ENCODE data around the gene CABP7. TPM values are rescaled to one million over a fixed set of nuclear protein-coding genes. Genes with fewer than 3 reads are reported as not detected.

CABP7 gene
- total RNA-seq, 1 experiment from 2014 or later: not detected

GRCh38 chr22:29722151-29722550, 2.3 kb downstream of the CABP7 start:
- DNase-seq (ENCODE audit: extremely low read depth, low read depth): no peak

- DNase-seq (ENCODE audit: extremely low read depth, low read depth): no peak
Measured at GRCh38 chr22:29722587-29722986, 2.8 kb downstream of the CABP7 start.

DNA sequence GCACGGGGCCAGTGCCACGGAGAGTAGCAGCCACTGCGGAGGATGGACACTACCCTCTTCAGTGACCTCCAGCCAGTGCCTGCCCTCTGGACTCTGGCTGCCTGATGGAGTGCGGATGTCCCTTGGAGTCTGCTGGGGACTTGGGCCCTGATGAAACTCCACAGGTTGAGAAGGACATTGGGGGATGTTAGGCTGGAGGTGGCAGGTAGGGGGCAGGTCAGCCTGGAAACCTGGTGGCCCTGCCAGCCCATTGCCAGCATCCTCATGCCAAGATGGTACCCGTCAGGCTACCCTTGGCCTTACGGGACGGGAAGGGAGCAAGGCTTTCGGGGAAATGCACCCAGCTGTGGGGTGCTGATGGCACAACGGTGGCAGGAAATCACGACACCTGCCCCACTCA, 4.0 kb downstream of the CABP7 start:
- no peak for DNase-seq (ENCODE audit: extremely low read depth, low read depth)

- DNase-seq (ENCODE audit: extremely low read depth, low read depth): no peak
Measured at GRCh38 chr22:29724843-29725242, 5.0 kb downstream of the CABP7 start.

- DNase-seq (ENCODE audit: extremely low read depth, low read depth): no peak
Measured at GRCh38 chr22:29726106-29726505, 6.3 kb downstream of the CABP7 start.

GRCh38 chr22:29726512-29727130, 6.8 kb downstream of the CABP7 start:
- no peak for DNase-seq (ENCODE audit: extremely low read depth, low read depth)

DNA sequence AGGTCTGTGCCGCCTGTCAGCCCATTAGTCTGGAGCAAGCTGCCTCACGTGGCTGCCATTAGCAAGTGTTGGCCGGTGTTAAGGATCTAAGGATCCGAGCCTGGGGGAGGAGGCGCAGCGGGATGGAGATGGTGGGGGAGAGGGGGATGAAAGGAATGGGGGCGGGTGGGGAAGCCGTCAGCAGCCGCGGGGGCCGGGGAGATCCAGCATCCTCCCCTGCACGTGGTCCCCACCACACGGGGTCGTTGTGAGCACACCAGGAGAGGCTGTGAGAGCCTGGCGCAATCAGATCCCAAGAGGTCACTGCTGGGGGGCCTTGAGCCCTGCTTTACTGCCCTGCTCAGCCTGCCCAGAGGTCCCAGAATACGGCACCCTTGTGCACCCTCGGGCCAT, 7.3 kb downstream of the CABP7 start:
- peak; percentile 17 for DNase-seq (ENCODE audit: extremely low read depth, low read depth)

GRCh38 chr22:29729161-29729560, 9.4 kb downstream of the CABP7 start:
- no peak for DNase-seq (ENCODE audit: extremely low read depth, low read depth)

DNA sequence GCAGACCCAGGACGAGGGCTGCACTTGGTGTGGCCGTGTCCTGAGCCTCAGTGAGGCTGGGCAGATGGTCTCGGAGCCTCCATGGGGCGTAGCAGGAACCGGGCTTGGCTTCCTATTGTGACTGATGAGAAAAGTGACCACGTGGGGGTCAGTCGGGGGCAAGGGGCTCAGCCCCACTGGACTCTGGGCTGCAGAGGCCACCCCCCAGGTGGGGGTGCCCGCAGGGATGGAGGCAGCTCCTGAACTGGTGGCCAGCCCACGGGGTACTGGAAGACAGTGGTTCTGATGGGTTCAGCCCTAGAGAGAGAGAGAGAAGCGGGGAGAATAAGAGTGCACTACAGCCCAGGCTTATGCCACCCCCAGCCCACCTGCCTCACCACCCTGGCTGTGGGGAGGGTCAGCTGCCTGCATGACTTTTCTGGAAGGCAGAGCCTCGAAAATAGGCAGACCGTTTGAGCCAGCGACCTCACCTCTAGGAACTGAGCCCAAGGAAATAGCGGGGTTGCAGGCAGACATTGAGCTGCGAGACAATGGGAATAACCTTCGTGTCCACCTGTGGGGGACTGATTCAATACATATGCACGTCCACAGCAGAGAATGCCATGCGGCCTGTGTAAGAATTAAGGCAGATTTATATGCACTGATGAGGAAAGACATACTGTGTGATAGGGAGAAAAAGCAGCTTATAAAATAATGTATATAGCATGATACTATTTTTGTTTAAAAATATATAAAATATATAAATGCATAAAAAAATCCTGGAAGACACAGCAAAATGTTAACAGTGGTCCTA, 11.5 kb downstream of the CABP7 start:
- no peak for DNase-seq (ENCODE audit: extremely low read depth, low read depth)

- DNase-seq (ENCODE audit: extremely low read depth, low read depth): no peak
Measured at GRCh38 chr22:29732883-29733282, 13.1 kb downstream of the CABP7 start.

GRCh38 chr22:29733362-29734201, 13.8 kb downstream of the CABP7 start:
- DNase-seq (ENCODE audit: extremely low read depth, low read depth): no peak

DNA sequence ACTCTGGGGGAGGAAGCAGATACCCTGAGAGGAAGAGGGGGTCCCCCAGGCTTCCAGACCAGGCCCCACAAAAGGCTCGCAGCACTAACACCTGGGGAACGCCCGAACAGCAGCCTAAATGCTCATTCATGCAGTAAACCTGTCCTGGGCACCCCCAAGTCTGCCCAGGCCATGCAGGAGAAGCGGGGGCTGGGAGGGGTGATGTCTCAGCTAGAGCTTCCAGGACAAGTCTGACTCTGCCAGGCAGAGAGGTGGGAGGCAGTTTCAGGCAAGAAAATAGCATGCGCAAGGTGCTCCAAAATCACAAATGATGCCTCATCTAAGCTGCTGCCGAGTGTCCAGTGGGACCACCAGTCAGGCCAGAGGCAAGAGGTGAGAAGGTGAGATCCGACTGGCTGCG, 14.6 kb downstream of the CABP7 start:
- DNase-seq (ENCODE audit: extremely low read depth, low read depth): no peak

DNA sequence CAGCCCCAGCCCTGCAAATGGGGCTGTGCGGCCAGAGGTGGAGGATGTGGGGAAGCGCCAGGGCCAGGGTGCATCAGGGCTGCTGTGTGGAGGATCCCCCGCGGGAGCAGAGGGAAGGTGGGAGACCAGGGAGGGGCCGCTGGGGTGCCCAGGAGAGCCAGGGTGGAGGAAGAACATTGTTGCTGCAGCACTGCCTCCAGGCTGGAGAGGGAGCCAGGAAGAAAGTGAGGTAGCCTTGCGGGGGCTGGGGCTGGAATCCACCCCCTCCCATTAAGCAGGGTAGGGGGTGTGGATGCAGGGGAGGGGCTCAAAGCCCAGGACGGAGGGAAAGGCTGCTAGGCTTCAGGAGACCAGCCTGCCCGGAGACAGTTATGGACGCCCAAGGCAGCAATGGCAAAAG, 15.0 kb downstream of the CABP7 start:
- no peak for DNase-seq (ENCODE audit: extremely low read depth, low read depth)

DNA sequence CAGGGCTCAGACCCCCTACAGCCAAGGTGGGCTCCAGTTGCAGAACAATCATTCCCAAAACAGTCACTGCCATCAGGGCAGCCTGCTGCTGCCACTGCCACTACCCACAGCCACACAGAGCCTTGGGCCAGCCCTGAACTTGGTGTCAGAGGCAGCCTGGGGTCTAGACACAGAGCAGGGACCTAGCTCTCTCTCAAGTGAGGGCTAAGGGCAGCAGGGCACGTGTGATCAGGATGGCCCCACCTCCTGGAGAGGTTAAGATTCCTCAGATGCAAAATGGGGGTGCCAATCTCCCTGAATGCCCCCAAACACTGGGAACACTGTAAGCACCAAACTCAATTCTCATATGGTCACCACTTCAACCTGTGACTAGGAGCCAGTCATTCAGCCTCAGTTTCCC, 15.6 kb downstream of the CABP7 start:
- no peak for DNase-seq (ENCODE audit: extremely low read depth, low read depth)

- DNase-seq (ENCODE audit: extremely low read depth, low read depth): no peak
Measured at GRCh38 chr22:29737251-29738117, 17.7 kb downstream of the CABP7 start.

DNA sequence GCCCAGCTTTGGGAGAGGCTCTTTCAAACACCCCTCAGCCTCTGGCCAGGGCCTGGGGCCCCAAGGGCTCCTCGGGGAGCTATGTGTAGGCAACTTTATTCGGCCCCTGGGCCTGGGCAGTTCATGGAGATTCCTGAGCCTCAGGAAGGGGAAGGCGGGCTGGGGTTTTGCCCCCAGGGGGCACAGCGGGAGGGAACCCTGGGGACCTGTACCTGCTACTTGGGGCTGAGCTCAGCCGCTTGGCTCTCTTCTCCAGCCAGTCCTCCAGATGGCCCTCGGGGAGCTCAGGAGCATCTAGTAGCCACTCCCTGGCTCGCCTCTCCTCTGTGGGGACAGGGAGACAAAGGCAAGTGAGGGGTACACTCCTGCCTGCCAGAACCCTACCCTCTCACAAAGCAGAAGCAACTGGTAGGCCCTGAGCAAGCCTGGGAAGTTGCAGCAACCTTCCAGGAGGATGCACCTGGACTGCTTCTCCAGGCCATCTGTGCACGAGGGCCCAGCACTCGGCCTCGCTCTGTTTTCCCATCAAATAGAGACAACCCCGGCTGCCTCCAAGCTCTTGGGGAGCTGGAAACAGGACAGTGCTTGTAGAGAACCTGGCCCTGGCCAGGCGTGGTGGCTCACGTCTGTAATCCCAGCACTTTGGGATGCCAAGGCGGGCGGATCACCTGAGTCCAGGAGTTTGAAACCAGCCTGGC, 18.5 kb downstream of the CABP7 start:
- no peak for DNase-seq (ENCODE audit: extremely low read depth, low read depth)

DNA sequence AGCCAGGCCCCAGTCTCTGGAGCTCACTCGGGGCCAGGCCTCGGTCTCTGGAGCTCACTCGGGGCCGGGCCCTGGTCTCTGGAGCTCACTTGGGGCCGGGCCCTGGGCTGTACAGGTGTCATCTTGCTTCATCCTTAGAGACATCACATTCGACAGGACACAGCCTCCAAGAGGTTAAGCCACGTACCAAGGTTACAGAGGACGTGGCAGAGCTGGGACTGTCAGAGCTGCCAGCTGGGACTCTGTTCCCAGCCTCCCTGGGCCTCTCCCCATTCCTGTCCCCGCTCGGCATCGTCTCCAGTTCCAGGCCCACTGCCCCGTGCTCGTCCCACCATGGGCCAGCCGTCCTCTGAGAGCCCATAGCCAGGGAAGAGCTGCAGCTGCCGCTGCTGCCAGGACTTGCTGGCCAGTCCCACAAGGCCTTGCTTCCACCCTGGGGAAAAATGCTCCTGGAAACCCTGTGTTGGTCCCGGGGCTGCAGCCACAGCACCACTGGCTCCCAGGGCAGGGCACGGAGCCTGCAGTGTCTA, 19.6 kb downstream of the CABP7 start:
- DNase-seq (ENCODE audit: extremely low read depth, low read depth): no peak

- no peak for DNase-seq (ENCODE audit: extremely low read depth, low read depth)
Measured at GRCh38 chr22:29740216-29740615, 20.4 kb downstream of the CABP7 start.

DNA sequence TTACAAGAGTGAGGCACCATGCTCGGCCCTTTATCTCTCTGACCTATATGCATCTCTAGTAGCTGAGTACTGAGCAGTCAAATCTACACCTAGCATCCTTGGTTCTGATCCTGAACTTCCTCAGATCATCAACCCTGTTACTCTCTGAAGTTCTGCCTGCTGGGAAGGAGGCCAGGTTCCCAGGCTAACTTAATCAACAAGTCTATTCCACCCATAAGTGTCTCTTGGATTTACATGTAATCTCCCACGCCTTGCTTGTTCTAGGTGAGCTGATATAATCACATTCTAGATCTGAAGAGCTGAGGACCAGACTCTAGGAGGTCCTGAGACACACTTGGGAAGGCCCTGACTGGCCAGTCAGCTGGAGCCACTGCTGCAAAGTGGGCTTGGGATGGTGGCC, 22.1 kb downstream of the CABP7 start:
- DNase-seq (ENCODE audit: extremely low read depth, low read depth): no peak

- no peak for DNase-seq (ENCODE audit: extremely low read depth, low read depth)
Measured at GRCh38 chr22:29742326-29742725, 22.5 kb downstream of the CABP7 start.

All from NCI-H460 (cell line).